PC-9 (cell line): ENCODE results near the gene SPRTN. TPM values are rescaled to one million over a fixed set of nuclear protein-coding genes. Genes with fewer than 3 reads are reported as not detected.

Source experiments
- BruUV-seq: library from RNA; stranded (reverse); fragments of 400-500 nt; replicated peaks from 2 replicates; lab custom pipeline; 2021; lab: Mats Ljungman, UMichigan
- CTCF ChIA-PET: fragments of 300-600 bp; sonication (Branson Sonifier 250); formaldehyde crosslinking; loops from one replicate; lab custom pipeline; 2022; ENCODE audit warnings: antibody characterized with exemption; lab: Charles Lee
- POLR2A ChIA-PET: fragments of 300-600 bp; sonication (Branson Sonifier 250); formaldehyde crosslinking; loops from one replicate; lab custom pipeline; 2022; ENCODE audit warnings: antibody characterized with exemption; ENCODE audit not compliant: unreplicated experiment; lab: Charles Lee
- DNase-seq, 2 experiments: peaks; one replicate each; pipeline versions ENCODE4 v3.0.0 to v3.0.0-alpha.2; 2015 to 2022; ENCODE audit warnings: mixed read lengths in 1 of 2
- H2AFZ ChIP-seq: fragments of 200-600 bp; sonication (generic); 2 replicates; pipeline ENCODE4 v1.8.1; 2017; ENCODE audit warnings: antibody characterized with exemption
- H3F3A ChIP-seq: fragments of 200-600 bp; sonication (generic); 2 replicates; pipeline ENCODE4 v1.8.1; 2017; ENCODE audit warnings: antibody characterized with exemption, mild to moderate bottlenecking, low read depth; ENCODE audit not compliant: insufficient read depth
- H3K27ac ChIP-seq: fragments of 200-600 bp; sonication (generic); 2 replicates; pipeline ENCODE4 v1.6.1; 2016; ENCODE audit warnings: mixed run types
- H3K27me3 ChIP-seq: fragments of 200-600 bp; sonication (generic); 2 replicates; pipeline ENCODE4 v1.6.1; 2016; ENCODE audit warnings: low read depth, mixed run types; ENCODE audit not compliant: insufficient read depth
- H3K36me3 ChIP-seq: fragments of 200-600 bp; sonication (generic); 2 replicates; pipeline ENCODE4 v1.6.1; 2016; ENCODE audit warnings: low read depth, mixed run types
- H3K4me1 ChIP-seq: fragments of 200-600 bp; sonication (generic); replicated peaks from 2 replicates; pipeline ENCODE4 v1.6.1; 2016; ENCODE audit warnings: mixed run types; ENCODE audit not compliant: insufficient read depth
- H3K4me2 ChIP-seq: fragments of 200-600 bp; sonication (generic); 2 replicates; pipeline ENCODE4 v1.6.1; 2017; ENCODE audit warnings: mixed run types
- H3K4me3 ChIP-seq: fragments of 200-600 bp; sonication (generic); 2 replicates; pipeline ENCODE4 v1.6.1; 2016; ENCODE audit warnings: mixed run types
- H3K79me2 ChIP-seq: fragments of 200-600 bp; sonication (generic); 2 replicates; pipeline ENCODE4 v1.6.1; 2017; ENCODE audit warnings: low read depth, mixed run types
- H3K9me2 ChIP-seq: fragments of 200-600 bp; sonication (generic); 2 replicates; pipeline ENCODE4 v1.8.1; 2017; ENCODE audit warnings: mild to moderate bottlenecking; ENCODE audit not compliant: insufficient read depth
- H3K9me3 ChIP-seq: fragments of 200-600 bp; sonication (generic); 2 replicates; pipeline ENCODE4 v1.8.1; 2016; ENCODE audit warnings: low read depth; ENCODE audit not compliant: insufficient read depth
- H4K20me1 ChIP-seq: fragments of 200-600 bp; sonication (generic); 2 replicates; pipeline ENCODE4 v1.8.1; 2017; ENCODE audit not compliant: insufficient read depth
- CTCF ChIP-seq: fragments of 200-600 bp; sonication (generic); conservative IDR thresholded peaks from 2 replicates; pipeline ENCODE4 v1.6.1; 2017; ENCODE audit warnings: mixed run types, antibody characterized with exemption, mild to moderate bottlenecking, moderate library complexity
- EZH2 ChIP-seq: fragments of 200-600 bp; sonication (generic); IDR thresholded peaks from 2 replicates; pipeline ENCODE4 v1.8.0; 2017; ENCODE audit warnings: antibody characterized with exemption, low read depth
- intact Hi-C: fragments of 100-400 bp; cut with micrococcal nuclease; formaldehyde crosslinking; loops from one replicate; pipeline ENCODE4 v1.10.0; 2022; ENCODE audit not compliant: unreplicated experiment
- total RNA-seq: library from RNA; stranded (reverse); gene quantifications from 2 replicates; pipeline ENCODE4 v1.2.3, GENCODE V29; 2021

SPRTN gene
- total RNA-seq, 1 experiment from 2014 or later = 14.6 TPM

GRCh38 chr1:231362325-231362724 is 24.2 kb downstream of the SPRTN start:
- Histone ChIP-seq H4K20me1 (no peaks in the 10 kb centered on the region), H3K27me3 (no peaks in the 10 kb centered on the region), H3K27ac (no peak overlapping the region), H3K36me3 (no peaks in the 10 kb centered on the region), H2AFZ (no peak overlapping the region), H3K4me2 (no peak overlapping the region), H3F3A (no peaks in the 10 kb centered on the region), H3K4me3 (no peak overlapping the region), H3K9me2 (no peaks in the 10 kb centered on the region), H3K4me1 (no peaks in the 10 kb centered on the region), H3K9me3 (no peaks in the 10 kb centered on the region), H3K79me2 (no peaks in the 10 kb centered on the region)
- ChIA-PET POLR2A (no interaction called here), CTCF (no interaction called here)
- intact Hi-C loops = no loop called here
- no peak for DNase-seq
- TF ChIP-seq CTCF (no peak), EZH2 (no peak)
- no TSS peak for BruUV-seq

- no peaks in the 10 kb centered on the region for H4K20me1 ChIP-seq
- H3K79me2 ChIP-seq = no peaks in the 10 kb centered on the region
- POLR2A ChIA-PET = no interaction called here
- no peak overlapping the region for H3K4me3 ChIP-seq
- no peaks in the 10 kb centered on the region for H3K4me1 ChIP-seq
- H3K9me3 ChIP-seq = no peaks in the 10 kb centered on the region
- intact Hi-C loops = no loop called here
- DNase-seq = no peak
- no peak overlapping the region for H3K4me2 ChIP-seq
- CTCF ChIA-PET = no interaction called here
- H2AFZ ChIP-seq = no peak overlapping the region
- no TSS peak for BruUV-seq
- no peak overlapping the region for H3K27ac ChIP-seq
- TF ChIP-seq EZH2 (no peak), CTCF (no peak)
- no peaks in the 10 kb centered on the region for H3K36me3 ChIP-seq
- H3K9me2 ChIP-seq = no peaks in the 10 kb centered on the region
- H3F3A ChIP-seq = no peaks in the 10 kb centered on the region
- H3K27me3 ChIP-seq = no peaks in the 10 kb centered on the region
Observed at GRCh38 chr1:231363624-231364023, 25.5 kb downstream of the SPRTN start.

GRCh38 chr1:231364192-231364591 is 26.1 kb downstream of the SPRTN start:
- H3K79me2 ChIP-seq = no peaks in the 10 kb centered on the region
- H3F3A ChIP-seq = no peaks in the 10 kb centered on the region
- H4K20me1 ChIP-seq = no peaks in the 10 kb centered on the region
- H3K9me3 ChIP-seq = no peaks in the 10 kb centered on the region
- no peak overlapping the region for H3K4me2 ChIP-seq
- H3K27ac ChIP-seq = no peak overlapping the region
- CTCF ChIA-PET = no interaction called here
- no peak overlapping the region for H3K4me3 ChIP-seq
- no peak overlapping the region for H2AFZ ChIP-seq
- H3K27me3 ChIP-seq = no peaks in the 10 kb centered on the region
- no peaks in the 10 kb centered on the region for H3K36me3 ChIP-seq
- intact Hi-C loops = no loop called here
- H3K4me1 ChIP-seq = no peaks in the 10 kb centered on the region
- POLR2A ChIA-PET = no interaction called here
- H3K9me2 ChIP-seq = no peaks in the 10 kb centered on the region
- no peak for TF ChIP-seq EZH2
- no peak for TF ChIP-seq CTCF
- DNase-seq = no peak
- BruUV-seq = no TSS peak
